HG03571 (cell line): ENCODE measurements around the gene NUBP1.
A peak's percentile ranks its signal among the peaks of the same experiment; 100 is the strongest.
"Not testable (repeated sequence)": the region's sequence is repeated elsewhere in the genome, so short reads cannot be mapped to it uniquely, and the experiment has no call there.

Experiments used
- ATAC-seq: cut with Tn5 transposase; IDR thresholded peaks from one replicate; pipeline ENCODE4 v1.9.1; 2021; ENCODE audit not compliant: unreplicated experiment

Gene NUBP1

GRCh38 chr16:10743610-10744369 is at the start of gene NUBP1:
Gene NUBP1 (plus strand): TSS chr16:10743842. CDS start chr16:10743864, 22 bp downstream.
- ATAC-seq: peak; percentile 82

GRCh38 chr16:10693889-10694288 is 49.8 kb upstream of the NUBP1 start:
- no peak for ATAC-seq

- ATAC-seq: no peak
Measured at GRCh38 chr16:10694306-10694705, 49.3 kb upstream of the NUBP1 start.

- ATAC-seq: no peak
Measured at GRCh38 chr16:10694830-10695229, 48.8 kb upstream of the NUBP1 start, which contains the start of gene TEKT5. Gene TEKT5 (minus strand): TSS chr16:10694930. CDS start chr16:10694873, 57 bp downstream.

GRCh38 chr16:10699756-10700155 is 43.9 kb upstream of the NUBP1 start:
- ATAC-seq: no peak

- ATAC-seq: no peak
Measured at GRCh38 chr16:10708969-10709368, 34.7 kb upstream of the NUBP1 start.

GRCh38 chr16:10728003-10728887 is 15.4 kb upstream of the NUBP1 start:
- ATAC-seq: no peak

- no peak for ATAC-seq
Measured at GRCh38 chr16:10729104-10730048, 14.3 kb upstream of the NUBP1 start.

- no peak for ATAC-seq
Measured at GRCh38 chr16:10731790-10732189, 11.9 kb upstream of the NUBP1 start.

- ATAC-seq: peak; percentile 36
Measured at GRCh38 chr16:10737068-10737625, 6.5 kb upstream of the NUBP1 start.

GRCh38 chr16:10738231-10739077 is 5.2 kb upstream of the NUBP1 start:
- ATAC-seq: peak; percentile 63

- no peak for ATAC-seq
Measured at GRCh38 chr16:10740000-10740844, 3.4 kb upstream of the NUBP1 start.

- ATAC-seq: no peak
Measured at GRCh38 chr16:10740845-10741208, 2.8 kb upstream of the NUBP1 start.

- ATAC-seq: not testable (repeated sequence)
Measured at GRCh38 chr16:10741249-10741648, 2.4 kb upstream of the NUBP1 start.

GRCh38 chr16:10741844-10742243 is 1.8 kb upstream of the NUBP1 start:
- no peak for ATAC-seq

GRCh38 chr16:10743227-10743609 is 424 bp upstream of the NUBP1 start:
- no peak for ATAC-seq

GRCh38 chr16:10744370-10745030 is 858 bp downstream of the NUBP1 start:
- no peak for ATAC-seq

GRCh38 chr16:10745841-10746240 is 2.2 kb downstream of the NUBP1 start:
- ATAC-seq: no peak
